Activated naive CD4-positive, alpha-beta T cell treated with anti-CD3 and anti-CD28 coated beads, Interleukin-2, amount 50 U/mL, for 24 hours (primary cell): Measurements from ENCODE around the gene SAMD3.
"Not testable (repeated sequence)": the region's sequence is repeated elsewhere in the genome, so short reads cannot be mapped to it uniquely, and the experiment has no call there.

Source experiments
- H3K27ac Mint-ChIP-seq: one replicate; pipeline ENCODE4 v1.8.0; 2021; ENCODE audit warnings: mild to moderate bottlenecking, mixed read lengths
- H3K27me3 Mint-ChIP-seq: one replicate; pipeline ENCODE4 v1.8.0; 2021; ENCODE audit warnings: mixed read lengths
- H3K36me3 Mint-ChIP-seq: one replicate; pipeline ENCODE4 v1.8.0; 2021; ENCODE audit warnings: mixed read lengths
- H3K4me1 Mint-ChIP-seq: one replicate; pipeline ENCODE4 v1.8.0; 2021; ENCODE audit warnings: mixed read lengths
- H3K4me3 Mint-ChIP-seq: one replicate; pipeline ENCODE4 v1.8.0; 2021; ENCODE audit warnings: mild to moderate bottlenecking, mixed read lengths
- H3K9me3 Mint-ChIP-seq: one replicate; pipeline ENCODE4 v1.8.0; 2021; ENCODE audit warnings: mixed read lengths

Gene SAMD3

DNA sequence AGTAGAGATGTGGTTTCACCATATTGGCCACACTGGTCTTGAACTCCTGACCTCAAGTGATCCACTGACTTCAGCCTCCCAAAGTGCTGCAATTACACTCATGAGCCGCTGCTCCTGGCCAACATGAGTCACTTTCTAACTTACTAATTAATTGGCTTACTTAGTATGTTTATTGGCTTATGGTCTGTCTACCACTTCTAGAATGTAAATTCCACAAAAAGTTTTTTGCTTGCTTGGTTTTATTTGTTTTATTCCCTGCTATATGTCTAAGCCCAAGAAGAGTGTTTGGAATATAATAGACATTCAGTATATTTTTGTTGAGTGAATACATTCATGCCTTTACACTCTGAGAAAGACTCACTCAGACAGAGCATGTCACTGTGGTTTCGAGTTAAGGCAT, 86.0 kb downstream of the SAMD3 start:
- Mint-ChIP-seq H3K9me3 (peaks cover 6% of the 10 kb centered on the region), H3K36me3 (peaks cover 18% of the 10 kb centered on the region), H3K27me3 (no peaks in the 10 kb centered on the region), H3K27ac (peak overlapping the region; percentile 68), H3K4me1 (peaks cover 94% of the 10 kb centered on the region), H3K4me3 (no peak overlapping the region)

DNA sequence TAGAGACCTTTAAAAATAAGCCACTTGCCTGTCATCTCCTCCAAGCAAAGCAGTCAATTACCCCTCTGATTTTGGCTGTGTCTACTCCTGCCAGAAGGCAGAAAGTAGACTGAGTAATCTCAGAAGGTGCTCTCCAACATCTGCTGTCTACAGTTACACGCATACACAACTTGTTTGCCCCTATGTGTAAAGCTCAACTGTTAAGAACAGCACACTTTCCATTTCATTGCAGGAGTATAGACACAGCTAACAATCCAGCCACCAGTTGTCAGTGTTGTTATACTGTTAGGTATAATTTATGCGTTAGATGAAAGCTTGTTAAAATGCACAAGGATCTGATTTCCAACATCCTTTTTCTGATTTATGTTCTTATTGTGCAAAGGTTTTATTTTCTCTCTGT, 88.2 kb downstream of the SAMD3 start:
- Mint-ChIP-seq H3K9me3 (peaks cover 6% of the 10 kb centered on the region), H3K4me3 (no peak overlapping the region), H3K4me1 (peaks cover 98% of the 10 kb centered on the region), H3K27ac (peak overlapping the region; percentile 31), H3K36me3 (peaks cover 11% of the 10 kb centered on the region), H3K27me3 (no peaks in the 10 kb centered on the region)

DNA sequence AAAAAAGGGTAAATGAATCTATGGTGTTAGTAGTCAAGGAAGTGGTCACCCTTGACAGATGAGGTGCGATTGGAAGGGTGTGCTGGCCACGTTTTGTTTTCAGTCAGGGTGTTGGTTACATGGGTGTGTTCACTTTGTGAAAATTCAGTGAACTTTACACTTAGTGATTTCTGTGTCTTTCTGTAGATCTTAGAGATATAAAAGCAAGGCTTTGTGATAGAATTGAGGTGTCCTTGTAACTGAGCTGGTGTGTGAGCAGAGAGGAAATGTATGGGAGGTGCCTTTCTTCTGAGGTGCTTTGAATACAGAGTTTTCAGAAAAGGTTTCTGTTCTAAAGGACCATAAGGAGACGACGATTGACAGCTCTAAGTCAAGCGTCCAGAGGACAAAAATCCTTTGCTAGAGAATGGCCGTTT, 90.5 kb downstream of the SAMD3 start:
- Mint-ChIP-seq H3K4me3 (peak overlapping the region; percentile 83), H3K36me3 (peaks cover 8% of the 10 kb centered on the region), H3K9me3 (no peaks in the 10 kb centered on the region), H3K4me1 (peaks cover 93% of the 10 kb centered on the region), H3K27ac (peak overlapping the region; percentile 97), H3K27me3 (no peaks in the 10 kb centered on the region)

DNA sequence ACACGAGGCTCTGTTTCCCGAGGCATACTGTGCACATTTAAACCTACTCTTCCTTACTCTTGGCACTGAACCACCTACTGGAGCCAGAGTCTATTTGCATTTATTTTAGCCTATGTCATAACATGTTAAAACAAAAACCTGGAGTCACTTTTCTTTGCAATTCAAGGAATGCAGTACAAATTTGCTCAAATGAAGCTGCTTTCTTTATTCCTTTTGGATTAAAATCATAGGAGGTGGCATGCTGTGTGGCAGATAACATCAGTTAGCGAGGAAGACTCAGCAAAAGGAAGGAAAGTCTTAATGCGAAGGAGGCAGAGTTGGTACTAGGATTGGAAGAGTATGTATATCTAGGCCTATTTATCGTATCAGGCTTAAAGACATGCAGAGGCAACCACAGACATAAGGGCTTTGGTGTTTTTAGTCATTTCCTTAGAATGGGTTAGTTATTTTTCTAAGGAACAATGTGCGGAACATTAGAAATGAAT, 92.9 kb downstream of the SAMD3 start:
- H3K4me1 Mint-ChIP-seq: peaks cover 91% of the 10 kb centered on the region
- H3K27me3 Mint-ChIP-seq: no peaks in the 10 kb centered on the region
- H3K27ac Mint-ChIP-seq: peak overlapping the region; percentile 76
- peaks cover 11% of the 10 kb centered on the region for H3K36me3 Mint-ChIP-seq
- H3K4me3 Mint-ChIP-seq: no peak overlapping the region
- H3K9me3 Mint-ChIP-seq: no peaks in the 10 kb centered on the region

DNA sequence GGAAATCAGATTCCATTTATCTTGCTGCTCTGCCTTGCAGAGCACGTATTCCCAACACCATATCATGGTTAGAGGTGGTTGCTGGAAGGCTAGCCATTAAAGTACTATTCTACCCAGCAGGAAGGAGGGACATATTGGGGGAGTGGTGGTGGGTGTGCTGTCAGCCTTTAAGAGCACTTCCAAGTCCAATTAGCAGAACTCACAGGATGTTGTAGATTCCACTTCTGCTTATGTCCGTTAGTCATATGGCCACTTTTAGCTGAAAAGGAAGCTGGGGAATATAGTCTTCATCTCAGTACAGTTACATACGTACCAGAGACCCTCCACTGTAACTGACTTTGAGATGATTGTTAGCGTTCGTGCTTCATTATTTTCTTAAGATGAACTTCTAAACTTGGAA, 94.4 kb downstream of the SAMD3 start:
- Mint-ChIP-seq H3K4me3 (no peak overlapping the region), H3K4me1 (peaks cover 76% of the 10 kb centered on the region), H3K9me3 (no peaks in the 10 kb centered on the region), H3K36me3 (peaks cover 14% of the 10 kb centered on the region), H3K27ac (no peak overlapping the region), H3K27me3 (no peaks in the 10 kb centered on the region)

DNA sequence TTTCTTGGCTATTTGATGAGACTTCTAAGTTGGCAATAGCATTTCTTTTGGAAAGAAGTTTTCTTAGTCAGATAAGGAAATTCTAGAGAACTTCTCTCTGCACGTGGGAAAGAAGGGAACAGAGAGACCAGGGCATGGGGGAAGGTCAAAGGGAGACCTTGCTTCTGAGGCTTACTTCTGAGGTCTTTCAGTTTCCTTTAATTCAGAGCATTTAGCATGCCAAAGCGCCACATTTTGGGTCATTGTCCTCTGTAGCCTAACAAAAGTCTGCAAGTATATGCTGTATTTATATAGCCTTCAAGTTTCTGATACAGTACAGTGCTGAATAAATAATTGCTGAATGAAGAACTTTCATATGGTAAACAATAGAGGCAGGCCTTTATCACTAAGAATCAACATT, 95.6 kb downstream of the SAMD3 start:
- peaks cover 14% of the 10 kb centered on the region for H3K36me3 Mint-ChIP-seq

DNA sequence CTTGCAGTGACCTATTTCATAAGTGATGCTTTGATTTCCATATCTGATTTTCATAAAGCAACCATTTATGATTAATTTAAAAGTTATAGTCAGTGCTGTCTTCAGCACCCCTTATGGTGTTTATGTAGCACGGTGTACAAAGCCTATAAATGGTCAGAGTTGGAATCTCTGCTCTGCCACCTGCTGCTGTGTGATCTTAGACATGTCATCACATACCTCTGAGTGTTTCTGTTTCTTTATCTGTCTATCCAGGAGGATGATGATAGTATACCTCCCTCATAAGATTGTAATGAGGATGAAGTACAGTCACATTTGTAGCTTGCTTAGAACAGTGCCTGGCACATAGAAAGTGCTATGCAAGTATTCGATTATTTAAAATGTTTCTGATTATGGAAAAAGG, 100.5 kb downstream of the SAMD3 start:
- Mint-ChIP-seq H3K36me3 (peaks cover 18% of the 10 kb centered on the region), H3K4me1 (peaks cover 39% of the 10 kb centered on the region), H3K27ac (no peak overlapping the region), H3K27me3 (no peaks in the 10 kb centered on the region), H3K4me3 (no peak overlapping the region), H3K9me3 (no peaks in the 10 kb centered on the region)

More for the DNA sequence above, 95.6 kb downstream of the SAMD3 start:
- Mint-ChIP-seq H3K4me1 (peaks cover 64% of the 10 kb centered on the region), H3K27ac (peak overlapping the region; percentile 48), H3K27me3 (no peaks in the 10 kb centered on the region), H3K4me3 (no peak overlapping the region), H3K9me3 (no peaks in the 10 kb centered on the region)

DNA sequence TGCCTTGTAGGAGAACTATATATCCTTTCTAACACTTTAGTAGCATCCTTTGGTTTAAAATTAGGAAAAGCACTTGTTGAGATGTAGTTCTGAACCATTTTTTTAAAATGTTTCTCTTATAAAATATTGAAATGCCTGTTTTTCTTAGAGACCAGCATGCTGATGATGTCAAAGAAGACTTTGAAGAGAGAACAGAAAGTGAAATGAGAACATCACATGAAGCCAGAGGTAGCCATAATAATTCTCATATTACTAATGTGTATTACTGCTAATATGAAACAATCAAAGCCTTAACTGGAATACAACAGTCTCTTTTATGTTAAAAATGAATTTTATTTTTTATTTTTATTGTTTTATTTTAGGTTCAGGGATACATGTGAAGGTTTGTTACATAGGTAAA, 102.0 kb downstream of the SAMD3 start:
- H3K4me1 Mint-ChIP-seq: peaks cover 33% of the 10 kb centered on the region
- peaks cover 18% of the 10 kb centered on the region for H3K36me3 Mint-ChIP-seq
- no peak overlapping the region for H3K4me3 Mint-ChIP-seq
- no peaks in the 10 kb centered on the region for H3K9me3 Mint-ChIP-seq
- peak overlapping the region; percentile 37 for H3K27ac Mint-ChIP-seq
- H3K27me3 Mint-ChIP-seq: no peaks in the 10 kb centered on the region

DNA sequence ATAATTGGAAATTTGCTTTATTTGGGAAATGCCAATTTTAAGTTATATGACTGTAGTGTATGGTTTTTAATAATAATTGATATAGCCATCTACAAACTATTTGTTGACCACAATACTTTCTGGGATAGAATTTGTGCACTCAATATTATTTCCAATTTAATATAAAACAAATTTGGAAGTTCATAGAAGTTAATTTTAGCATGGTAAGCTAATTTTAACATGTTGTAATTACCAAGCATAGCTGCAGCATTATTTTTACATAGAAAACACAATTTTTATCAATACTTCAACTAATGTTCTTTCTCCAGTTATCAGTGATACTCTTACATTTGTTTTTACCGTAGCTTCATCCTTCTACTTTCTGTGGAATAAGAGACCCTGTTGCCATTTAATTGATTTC, 103.5 kb downstream of the SAMD3 start:
- Mint-ChIP-seq H3K36me3 (peaks cover 23% of the 10 kb centered on the region), H3K27me3 (no peaks in the 10 kb centered on the region), H3K4me3 (no peak overlapping the region), H3K27ac (no peak overlapping the region), H3K9me3 (no peaks in the 10 kb centered on the region), H3K4me1 (peaks cover 34% of the 10 kb centered on the region)

DNA sequence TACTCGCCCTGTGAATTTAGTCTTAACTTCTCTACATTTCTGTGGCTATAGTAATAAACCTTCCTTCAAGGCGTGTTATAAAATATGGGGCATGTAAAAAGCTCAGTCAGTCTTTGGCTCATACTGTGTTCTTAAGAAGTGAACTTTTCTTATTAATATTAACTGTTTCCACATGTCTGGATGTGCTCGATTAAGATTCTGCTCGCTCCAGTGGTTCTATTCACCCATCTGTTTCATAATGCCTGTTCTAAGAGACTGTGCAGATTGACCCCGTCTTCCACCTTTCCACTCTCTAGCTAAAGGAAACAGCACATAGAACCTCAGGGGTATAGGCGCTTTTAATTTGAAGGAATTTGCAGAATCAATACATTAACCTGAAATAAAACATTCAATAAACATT, 104.5 kb downstream of the SAMD3 start:
- no peak overlapping the region for H3K27ac Mint-ChIP-seq
- peaks cover 34% of the 10 kb centered on the region for H3K4me1 Mint-ChIP-seq
- no peaks in the 10 kb centered on the region for H3K27me3 Mint-ChIP-seq

DNA sequence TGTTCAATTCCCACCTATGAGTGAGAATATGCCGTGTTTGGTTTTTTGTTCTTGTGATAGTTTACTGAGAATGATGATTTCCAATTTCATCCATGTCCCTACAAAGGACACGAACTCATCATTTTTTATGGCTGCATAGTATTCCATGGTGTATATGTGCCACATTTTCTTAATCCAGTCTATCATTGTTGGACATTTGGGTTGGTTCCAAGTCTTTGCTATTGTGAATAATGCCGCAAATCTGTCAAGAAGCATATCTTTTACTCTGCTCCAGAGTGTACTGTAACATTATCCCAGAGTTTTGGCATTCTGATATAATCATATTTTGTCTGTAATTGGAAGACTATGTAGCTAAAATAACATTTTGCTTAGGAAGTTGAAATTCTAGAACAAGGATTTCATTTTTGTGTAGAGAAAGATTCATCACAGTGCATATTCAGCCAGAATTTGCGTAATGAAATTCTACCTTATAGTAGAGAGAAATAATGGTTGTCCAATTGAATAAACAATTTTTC, 105.5 kb downstream of the SAMD3 start:
- not testable (repeated sequence) for H3K9me3 Mint-ChIP-seq, H3K27ac Mint-ChIP-seq, H3K27me3 Mint-ChIP-seq, H3K4me3 Mint-ChIP-seq
- peaks cover 26% of the 10 kb centered on the region for H3K36me3 Mint-ChIP-seq
- peaks cover 34% of the 10 kb centered on the region for H3K4me1 Mint-ChIP-seq

More for the DNA sequence above, 104.5 kb downstream of the SAMD3 start:
- Mint-ChIP-seq H3K36me3 (peaks cover 24% of the 10 kb centered on the region), H3K4me3 (no peak overlapping the region), H3K9me3 (no peaks in the 10 kb centered on the region)

DNA sequence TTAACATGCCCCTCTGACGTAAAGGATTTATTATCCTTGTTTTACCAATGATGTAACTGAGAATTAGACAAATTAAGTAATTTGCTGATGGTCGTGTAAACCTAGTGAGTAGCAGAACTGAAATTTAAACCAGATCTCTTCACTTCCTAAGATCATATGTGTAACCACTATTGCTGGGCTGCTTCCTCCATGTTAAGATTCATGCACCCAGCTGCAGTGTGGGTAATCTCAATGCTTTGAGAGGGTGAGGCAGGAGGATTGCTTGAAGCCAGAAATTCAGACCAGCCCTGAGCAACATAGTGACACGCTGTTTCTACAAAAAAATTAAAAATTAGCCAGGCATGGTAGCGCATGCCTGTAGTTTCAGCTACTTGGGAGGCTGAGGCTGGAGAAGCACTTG, 106.5 kb downstream of the SAMD3 start:
- H3K27ac Mint-ChIP-seq: peak overlapping the region; percentile 19

DNA sequence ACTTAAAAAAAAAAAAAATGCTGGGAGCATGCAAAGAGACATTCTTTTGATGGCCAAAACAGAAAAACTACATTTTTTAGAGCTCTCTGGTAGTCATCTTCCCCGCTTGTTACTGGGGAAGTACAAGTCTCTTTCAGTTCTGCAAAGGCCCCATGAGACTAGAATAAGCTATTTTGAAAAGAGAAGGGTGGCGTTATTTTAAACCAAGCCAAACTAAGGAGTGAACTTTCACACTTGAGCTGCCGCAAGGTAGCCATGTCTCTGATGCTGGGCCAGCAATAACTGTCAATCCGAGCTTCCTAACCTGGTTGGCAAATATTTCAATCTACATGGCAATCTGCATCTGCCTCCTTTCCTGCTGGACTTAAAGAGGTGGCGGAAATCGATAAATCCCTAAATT, 107.7 kb downstream of the SAMD3 start:
- Mint-ChIP-seq H3K4me1 (peaks cover 33% of the 10 kb centered on the region), H3K9me3 (no peaks in the 10 kb centered on the region), H3K4me3 (no peak overlapping the region), H3K27me3 (no peaks in the 10 kb centered on the region), H3K36me3 (peaks cover 32% of the 10 kb centered on the region), H3K27ac (no peak overlapping the region)

More for the DNA sequence above, 106.5 kb downstream of the SAMD3 start:
- no peaks in the 10 kb centered on the region for H3K9me3 Mint-ChIP-seq
- no peak overlapping the region for H3K4me3 Mint-ChIP-seq
- H3K27me3 Mint-ChIP-seq: no peaks in the 10 kb centered on the region
- peaks cover 31% of the 10 kb centered on the region for H3K36me3 Mint-ChIP-seq
- H3K4me1 Mint-ChIP-seq: peaks cover 37% of the 10 kb centered on the region

DNA sequence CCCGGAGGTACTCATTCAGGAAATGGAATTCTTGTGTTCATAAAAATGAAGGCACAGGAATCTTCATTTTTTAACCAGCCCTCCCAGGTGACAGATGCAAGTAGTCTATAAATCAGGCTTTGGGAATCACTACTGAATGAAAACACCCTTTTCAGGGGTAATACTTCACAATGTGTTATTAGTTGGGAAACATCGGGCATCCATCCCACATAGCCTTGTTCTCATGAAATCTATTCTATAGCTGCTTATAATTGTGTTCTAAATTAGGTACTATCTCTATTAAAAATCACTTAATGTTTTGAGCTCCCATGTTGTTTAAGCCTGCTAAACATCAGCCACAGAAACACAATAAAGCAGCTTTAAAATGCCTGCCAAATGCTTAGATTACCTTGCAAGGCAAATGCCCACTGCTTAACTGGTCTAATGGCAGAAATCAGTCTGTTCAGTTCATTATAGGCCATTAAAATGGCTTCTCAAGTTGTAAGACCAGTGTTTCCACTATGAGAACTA, 109.5 kb downstream of the SAMD3 start:
- H3K4me1 Mint-ChIP-seq: peaks cover 36% of the 10 kb centered on the region
- H3K9me3 Mint-ChIP-seq: no peaks in the 10 kb centered on the region
- peaks cover 44% of the 10 kb centered on the region for H3K36me3 Mint-ChIP-seq
- no peak overlapping the region for H3K27ac Mint-ChIP-seq
- no peaks in the 10 kb centered on the region for H3K27me3 Mint-ChIP-seq
- no peak overlapping the region for H3K4me3 Mint-ChIP-seq

DNA sequence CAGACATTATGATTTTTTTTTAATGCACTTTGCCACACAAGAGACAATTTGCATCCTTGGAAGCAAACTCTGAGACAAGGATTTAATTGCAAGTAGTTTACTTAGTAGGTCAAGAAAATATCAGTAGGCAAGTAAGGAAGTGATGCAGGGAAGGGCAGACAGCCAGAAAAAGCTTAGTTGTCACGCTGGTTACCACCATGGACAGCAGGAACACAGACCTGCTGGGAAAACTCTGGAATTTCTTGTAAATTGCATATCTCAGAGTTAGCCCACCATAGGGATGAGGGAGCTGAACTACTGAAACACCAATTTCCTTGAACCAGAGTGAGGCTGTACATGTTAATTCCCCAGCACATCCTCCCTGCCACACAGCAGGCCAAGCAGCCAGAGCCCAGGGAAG, 111.7 kb downstream of the SAMD3 start:
- no peak overlapping the region for H3K4me3 Mint-ChIP-seq
- peaks cover 44% of the 10 kb centered on the region for H3K36me3 Mint-ChIP-seq
- no peaks in the 10 kb centered on the region for H3K27me3 Mint-ChIP-seq
- H3K27ac Mint-ChIP-seq: no peak overlapping the region
- peaks cover 5% of the 10 kb centered on the region for H3K9me3 Mint-ChIP-seq
- peaks cover 38% of the 10 kb centered on the region for H3K4me1 Mint-ChIP-seq

DNA sequence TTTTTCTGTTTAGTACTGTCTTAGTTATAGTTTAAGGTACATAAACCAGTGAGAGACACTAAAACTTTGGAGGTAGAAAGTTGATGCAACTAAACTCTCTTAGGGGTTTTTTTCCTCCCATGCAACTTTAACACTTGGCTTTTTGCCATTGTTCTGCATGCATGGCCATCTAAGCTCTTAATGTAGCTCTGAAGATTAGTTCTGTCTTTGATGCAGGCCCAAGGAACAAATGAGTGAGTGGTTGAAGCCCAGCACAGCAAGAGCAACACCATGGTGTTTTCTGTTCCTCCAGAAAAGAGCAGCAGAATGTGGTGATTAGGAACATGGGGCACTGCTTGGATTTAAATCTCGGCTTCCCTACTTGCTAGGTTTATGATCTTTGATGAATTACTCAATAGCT, 115.0 kb downstream of the SAMD3 start:
- H3K4me3 Mint-ChIP-seq: no peak overlapping the region
- peaks cover 5% of the 10 kb centered on the region for H3K9me3 Mint-ChIP-seq
- peaks cover 38% of the 10 kb centered on the region for H3K36me3 Mint-ChIP-seq
- no peak overlapping the region for H3K27ac Mint-ChIP-seq
- H3K27me3 Mint-ChIP-seq: no peaks in the 10 kb centered on the region
- peaks cover 32% of the 10 kb centered on the region for H3K4me1 Mint-ChIP-seq
